Keratinocyte (primary cell): ENCODE data around the gene SAXO1. TPM values are rescaled to one million over a fixed set of nuclear protein-coding genes. Genes with fewer than 3 reads are reported as not detected.

Source experiments
- DNase-seq: peaks from one replicate; pipeline ENCODE4 v3.0.0-alpha.2; 2011; ENCODE audit warnings: low read depth, missing footprints, low spot score
- FAIRE-seq: peaks from 2 replicates; lab custom pipeline; 2011; peaks lifted over from hg19 to GRCh38; lab: Jason Lieb, UNC
- H2AFZ ChIP-seq: 2 replicates; pipeline ENCODE4 v1.6.0; 2012; ENCODE audit warnings: low read length, control low read depth, inconsistent platforms; ENCODE audit not compliant: control insufficient read depth
- H3K27ac ChIP-seq: 2 replicates; pipeline ENCODE4 v1.5.1; 2011; ENCODE audit warnings: low read length; ENCODE audit not compliant: control insufficient read depth, insufficient read depth
- H3K27me3 ChIP-seq: 3 replicates; pipeline ENCODE4 v1.6.0; 2011; ENCODE audit warnings: low read length; ENCODE audit not compliant: control insufficient read depth, insufficient read depth; ENCODE audit errors: extremely low read depth
- H3K36me3 ChIP-seq, 2 experiments: 2 replicates in 1 of 2; 3 replicates in 1 of 2; pipeline ENCODE4 v1.5.1; 2011; ENCODE audit warnings: low read length in 2 of 2, mild to moderate bottlenecking in 1 of 2; ENCODE audit not compliant: control insufficient read depth in 2 of 2, insufficient read depth in 2 of 2; ENCODE audit errors: extremely low read depth in 1 of 2
- H3K4me1 ChIP-seq: 3 replicates; pipeline ENCODE4 v1.5.1; 2011; ENCODE audit warnings: low read length; ENCODE audit not compliant: control insufficient read depth, insufficient read depth; ENCODE audit errors: extremely low read depth
- H3K4me2 ChIP-seq: 3 replicates; pipeline ENCODE4 v1.6.0; 2011; ENCODE audit warnings: low read depth, low read length; ENCODE audit not compliant: control insufficient read depth, insufficient read depth; ENCODE audit errors: extremely low read depth
- H3K4me3 ChIP-seq, 3 experiments: fragments of 200-600 bp in 1 of 3; sonication (generic) in 1 of 3; 2 replicates in 2 of 3; 3 replicates in 1 of 3; pipeline ENCODE4 v1.5.1; 2011 to 2016; ENCODE audit warnings: low read length in 3 of 3, mild to moderate bottlenecking in 3 of 3, control low read depth in 2 of 3, inconsistent platforms in 1 of 3, low read depth in 1 of 3, mixed read lengths in 1 of 3, mixed run types in 1 of 3, moderate library complexity in 1 of 3; ENCODE audit not compliant: control insufficient read depth in 2 of 3, insufficient read depth in 2 of 3; ENCODE audit errors: extremely low read depth in 1 of 3
- H3K79me2 ChIP-seq: 2 replicates; pipeline ENCODE4 v1.6.0; 2012; ENCODE audit warnings: low read length; ENCODE audit not compliant: control insufficient read depth, insufficient read depth
- H3K9ac ChIP-seq: 3 replicates; pipeline ENCODE4 v1.6.0; 2011; ENCODE audit warnings: low read length; ENCODE audit not compliant: control insufficient read depth, insufficient read depth; ENCODE audit errors: extremely low read depth
- H3K9me1 ChIP-seq: 3 replicates; pipeline ENCODE4 v1.6.0; 2011; ENCODE audit warnings: low read length; ENCODE audit not compliant: control insufficient read depth, insufficient read depth; ENCODE audit errors: extremely low read depth
- H3K9me3 ChIP-seq: 2 replicates; pipeline ENCODE4 v1.5.1; 2012; ENCODE audit warnings: low read depth, low read length; ENCODE audit not compliant: control insufficient read depth
- H4K20me1 ChIP-seq: 3 replicates; pipeline ENCODE4 v1.6.0; 2011; ENCODE audit warnings: low read length; ENCODE audit not compliant: control insufficient read depth, insufficient read depth; ENCODE audit errors: extremely low read depth
- EZH2 ChIP-seq: IDR thresholded peaks from one replicate; pipeline ENCODE4 v1.6.1; 2012; ENCODE audit warnings: inconsistent platforms, mild to moderate bottlenecking, low read length, moderate library complexity
- dilution Hi-C: fragments of 300-500 bp; cut with MboI; formaldehyde crosslinking; loops from one replicate; pipeline ENCODE4 v1.7.0; 2020; ENCODE audit warnings: low sequenced_read_pairs; ENCODE audit not compliant: extremely low pct_ligation_motif_present
- polyA plus RNA-seq, 5 experiments: library from polyadenylated mRNA; depleted of rRNA in 3 of 5; stranded (reverse) in 3 of 5; stranded (forward) in 1 of 5; unstranded in 1 of 5; fragments of >200 nt; gene quantifications; 1 replicate in 1 of 5; 2 replicates in 3 of 5; 3 replicates in 1 of 5; pipeline versions ENCODE4 v1.2.1 to v1.2.3, GENCODE V29; 2011 to 2012; ENCODE audit warnings: missing spikeins in 2 of 5, low read depth in 1 of 5, low replicate concordance in 1 of 5
- TF ChIP-seq, protein P1 (sequence below), 3 experiments: IDR thresholded peaks in 1 of 3; conservative IDR thresholded peaks in 1 of 3; optimal IDR thresholded peaks in 1 of 3; 2 replicates in 2 of 3; 3 replicates in 1 of 3; pipeline versions ENCODE3 to v1.5.1; 2011; ENCODE audit warnings: low read length in 3 of 3, mild to moderate bottlenecking in 3 of 3, moderate library complexity in 2 of 3, control low read depth in 1 of 3, inconsistent platforms in 1 of 3; ENCODE audit not compliant: insufficient read depth in 2 of 3; ENCODE audit errors: extremely low read depth in 1 of 3

The SAXO1 gene
- polyA plus RNA-seq, 1 donor (not counting 4 experiments of a cell fraction or from before 2014, with no cell fraction given): not detected

DNA sequence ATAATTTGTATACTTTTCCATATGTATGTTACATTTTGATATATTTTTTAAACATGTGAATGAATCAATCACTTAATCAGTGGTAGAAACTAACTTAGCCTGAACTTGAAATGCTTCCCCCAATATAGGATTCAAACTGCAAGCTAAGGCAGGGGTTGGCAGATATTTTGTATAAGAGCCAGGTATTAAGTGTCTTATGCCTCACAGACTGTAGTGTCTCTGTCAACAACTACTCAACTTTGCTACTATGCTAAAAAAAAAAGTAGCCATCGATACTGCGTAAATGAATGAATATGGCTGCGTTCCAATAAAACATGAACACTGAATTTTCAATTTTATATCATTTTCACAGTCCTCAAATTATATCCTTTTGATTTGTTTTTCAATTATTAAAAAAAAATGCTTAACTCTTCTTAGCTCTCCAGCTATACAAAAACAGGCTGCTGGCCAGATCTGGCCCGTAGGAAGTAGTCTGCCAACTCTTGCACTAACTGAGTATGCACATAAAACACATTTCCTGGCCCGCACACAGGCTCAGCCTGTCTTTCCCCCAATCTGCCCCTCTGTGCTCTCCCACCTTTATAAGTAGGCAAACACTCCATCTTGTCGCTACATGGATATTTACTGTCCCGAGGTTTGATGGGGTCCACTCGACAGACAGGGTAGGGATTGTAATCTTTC is 91.8 kb downstream of the SAXO1 start:
- Histone ChIP-seq H4K20me1 (no peaks in the 10 kb centered on the region), H3K9ac (no peak overlapping the region), H2AFZ (no peak overlapping the region), H3K9me1 (no peaks in the 10 kb centered on the region), H3K36me3 (no peaks in the 10 kb centered on the region), H3K79me2 (no peaks in the 10 kb centered on the region), H3K27me3 (no peaks in the 10 kb centered on the region), H3K4me2 (no peak overlapping the region), H3K9me3 (no peaks in the 10 kb centered on the region), H3K4me1 (no peaks in the 10 kb centered on the region), H3K4me3 (no peak overlapping the region), H3K27ac (no peak overlapping the region)
- FAIRE-seq: no peak
- no peak for DNase-seq
- TF ChIP-seq, protein P1, sequence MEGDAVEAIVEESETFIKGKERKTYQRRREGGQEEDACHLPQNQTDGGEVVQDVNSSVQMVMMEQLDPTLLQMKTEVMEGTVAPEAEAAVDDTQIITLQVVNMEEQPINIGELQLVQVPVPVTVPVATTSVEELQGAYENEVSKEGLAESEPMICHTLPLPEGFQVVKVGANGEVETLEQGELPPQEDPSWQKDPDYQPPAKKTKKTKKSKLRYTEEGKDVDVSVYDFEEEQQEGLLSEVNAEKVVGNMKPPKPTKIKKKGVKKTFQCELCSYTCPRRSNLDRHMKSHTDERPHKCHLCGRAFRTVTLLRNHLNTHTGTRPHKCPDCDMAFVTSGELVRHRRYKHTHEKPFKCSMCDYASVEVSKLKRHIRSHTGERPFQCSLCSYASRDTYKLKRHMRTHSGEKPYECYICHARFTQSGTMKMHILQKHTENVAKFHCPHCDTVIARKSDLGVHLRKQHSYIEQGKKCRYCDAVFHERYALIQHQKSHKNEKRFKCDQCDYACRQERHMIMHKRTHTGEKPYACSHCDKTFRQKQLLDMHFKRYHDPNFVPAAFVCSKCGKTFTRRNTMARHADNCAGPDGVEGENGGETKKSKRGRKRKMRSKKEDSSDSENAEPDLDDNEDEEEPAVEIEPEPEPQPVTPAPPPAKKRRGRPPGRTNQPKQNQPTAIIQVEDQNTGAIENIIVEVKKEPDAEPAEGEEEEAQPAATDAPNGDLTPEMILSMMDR (optimal IDR thresholded peaks at IDR 0.05 in 1 of 3, IDR thresholded peaks at IDR 0.05 in 1 of 3, conservative IDR thresholded peaks at IDR 0.05 in 1 of 3; ENCODE audit: extremely low read depth in 1 of 3, insufficient read depth in 2 of 3, low read length in 3 of 3): no peak
- no peak for TF ChIP-seq EZH2
- dilution Hi-C loops: no loop called here

GRCh38 chr9:18939943-18940342 is 93.1 kb downstream of the SAXO1 start:
- H3K9me1 ChIP-seq: no peaks in the 10 kb centered on the region
- H3K9me3 ChIP-seq: no peaks in the 10 kb centered on the region
- no peak overlapping the region for H3K27ac ChIP-seq
- TF ChIP-seq, protein P1 (optimal IDR thresholded peaks at IDR 0.05 in 1 of 3, IDR thresholded peaks at IDR 0.05 in 1 of 3, conservative IDR thresholded peaks at IDR 0.05 in 1 of 3; ENCODE audit: extremely low read depth in 1 of 3, insufficient read depth in 2 of 3, low read length in 3 of 3): no peak
- TF ChIP-seq EZH2: no peak
- DNase-seq (no peak), FAIRE-seq (no peak)
- no peaks in the 10 kb centered on the region for H4K20me1 ChIP-seq
- dilution Hi-C loops: no loop called here
- no peaks in the 10 kb centered on the region for H3K79me2 ChIP-seq
- H2AFZ ChIP-seq: no peak overlapping the region
- no peak overlapping the region for H3K4me3 ChIP-seq
- no peaks in the 10 kb centered on the region for H3K36me3 ChIP-seq
- no peaks in the 10 kb centered on the region for H3K4me1 ChIP-seq
- no peak overlapping the region for H3K9ac ChIP-seq
- no peak overlapping the region for H3K4me2 ChIP-seq
- no peaks in the 10 kb centered on the region for H3K27me3 ChIP-seq
